ENCODE data around the gene CRHR1.

CRHR1 gene

GRCh38 chr17:45818041-45818440, 33.9 kb downstream of the CRHR1 start:
- no peak overlapping the region for H3K27ac ChIP-seq
- TF ChIP-seq ZFX (IDR thresholded peaks at IDR 0.05) = no peak
- no peak for TF ChIP-seq CTCF (conservative IDR thresholded peaks at IDR 0.05)

DNA sequence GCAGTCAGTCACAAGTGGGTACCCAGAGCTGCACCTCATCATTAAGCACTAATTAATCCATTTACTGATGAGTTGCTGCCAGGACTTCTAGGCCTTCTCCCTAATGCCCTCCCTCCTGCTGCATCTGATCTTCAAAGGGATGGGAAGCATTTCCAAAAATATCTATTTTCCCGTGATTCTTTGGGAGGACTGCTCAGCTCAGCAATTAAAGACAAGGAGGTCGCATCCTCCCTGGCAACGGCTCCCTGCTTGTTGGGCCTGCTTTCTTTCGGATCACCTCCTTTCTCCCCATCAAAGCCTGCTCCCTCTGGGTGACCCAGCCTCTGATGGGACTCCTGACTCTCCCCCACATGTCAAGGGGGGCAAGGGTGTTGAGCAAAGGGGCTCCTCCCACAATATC, 34.6 kb downstream of the CRHR1 start:
- no peak for TF ChIP-seq ZFX (IDR thresholded peaks at IDR 0.05)
- no peak for TF ChIP-seq CTCF (conservative IDR thresholded peaks at IDR 0.05)
- H3K27ac ChIP-seq = no peak overlapping the region

DNA sequence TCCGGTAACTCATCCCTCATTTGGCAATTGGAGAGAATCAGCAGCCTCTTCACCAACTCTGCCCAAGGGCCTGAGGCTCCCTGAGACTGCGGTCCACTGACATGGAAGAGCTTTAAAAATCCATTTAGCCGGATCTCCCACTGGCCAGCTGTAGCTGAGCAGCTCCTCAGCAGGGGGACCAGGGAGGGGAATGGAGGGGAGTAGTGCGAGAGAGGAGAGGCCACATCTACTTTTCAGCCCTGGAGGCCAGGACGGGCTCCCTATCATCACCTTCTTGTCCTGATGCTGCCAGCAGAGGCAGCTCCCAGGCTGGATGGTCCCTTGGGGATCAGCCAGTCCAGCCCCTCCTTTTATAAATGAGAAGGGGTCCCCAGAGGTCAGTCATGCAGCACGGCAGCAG, 35.5 kb downstream of the CRHR1 start:
- H3K27ac ChIP-seq = no peak overlapping the region
- no peak for TF ChIP-seq ZFX (IDR thresholded peaks at IDR 0.05)
- no peak for TF ChIP-seq CTCF (conservative IDR thresholded peaks at IDR 0.05)

DNA sequence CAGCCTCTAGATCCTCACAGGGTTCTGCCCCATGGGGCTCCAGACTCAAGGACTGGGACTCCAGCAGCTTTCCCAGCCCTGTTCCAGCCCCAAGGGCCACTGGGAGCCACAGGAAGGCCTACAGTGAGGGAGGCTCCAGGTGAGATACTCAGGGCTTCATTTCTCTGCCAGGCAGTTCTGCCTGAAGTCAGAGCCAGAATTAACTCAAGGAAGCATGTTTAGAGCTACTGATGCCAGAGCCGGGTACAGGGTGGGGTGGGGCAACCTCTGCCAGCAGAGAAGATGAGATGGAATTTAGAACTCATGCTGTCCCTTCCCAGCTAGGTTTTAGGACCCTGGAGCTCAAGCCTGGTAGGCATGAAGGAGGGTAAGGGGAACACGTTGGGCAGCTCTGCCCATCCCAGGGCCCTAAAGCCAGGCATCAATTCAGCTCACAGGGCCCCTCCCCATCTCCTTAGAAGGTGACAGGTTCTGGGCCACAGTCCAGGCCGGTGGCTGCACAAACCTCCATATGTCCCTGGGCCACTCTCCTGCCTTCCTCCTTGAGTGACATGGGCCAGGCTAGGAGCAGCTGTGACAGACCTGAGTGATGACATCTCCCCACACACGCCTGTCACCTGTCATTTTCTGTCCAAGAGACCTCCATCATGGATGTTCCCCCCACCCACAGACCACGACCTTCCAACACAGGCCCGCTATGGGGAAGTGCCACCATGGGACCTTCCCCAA, 36.1 kb downstream of the CRHR1 start:
- TF ChIP-seq ZFX (IDR thresholded peaks at IDR 0.05) = no peak

DNA sequence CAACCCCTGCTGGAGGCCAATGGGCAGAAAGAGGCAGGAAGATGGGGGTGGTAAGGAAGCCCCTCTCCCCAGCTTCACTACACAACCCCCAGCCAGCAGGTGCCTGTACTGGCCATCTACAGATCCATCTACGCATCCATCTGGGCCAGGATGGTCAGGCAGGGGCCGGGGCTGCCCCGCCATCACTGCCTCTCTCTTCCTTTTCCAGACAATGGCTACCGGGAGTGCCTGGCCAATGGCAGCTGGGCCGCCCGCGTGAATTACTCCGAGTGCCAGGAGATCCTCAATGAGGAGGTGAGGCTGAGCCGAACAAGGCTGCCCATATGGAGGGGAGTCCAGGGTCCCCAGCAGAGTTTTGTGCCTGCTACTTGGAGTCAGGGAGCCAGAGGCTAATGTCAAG, 37.0 kb downstream of the CRHR1 start:
- TF ChIP-seq CTCF (conservative IDR thresholded peaks at IDR 0.05) = no peak
- no peak for TF ChIP-seq ZFX (IDR thresholded peaks at IDR 0.05)
- no peak overlapping the region for H3K27ac ChIP-seq

More for the DNA sequence above, 36.1 kb downstream of the CRHR1 start:
- H3K27ac ChIP-seq = no peak overlapping the region

DNA sequence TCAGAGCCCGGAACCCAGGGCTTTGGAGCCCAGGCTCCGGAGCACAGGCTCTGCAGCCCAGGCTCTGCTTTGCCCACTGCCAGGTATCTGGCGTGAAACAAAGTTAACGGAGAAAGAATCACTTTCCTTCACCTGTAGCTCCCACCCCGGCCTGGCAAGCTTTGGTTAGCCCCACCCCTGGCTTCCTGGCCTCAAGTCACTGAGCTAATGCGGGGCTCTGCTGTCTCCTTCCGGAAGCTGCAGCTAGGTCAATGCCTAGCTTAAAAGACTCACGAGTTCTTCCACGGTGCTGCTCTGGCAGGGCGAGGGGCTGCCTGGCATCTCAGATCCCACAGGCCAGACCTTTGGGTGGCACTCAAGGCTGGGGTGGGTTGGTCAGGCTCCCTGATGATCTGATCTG, 39.5 kb downstream of the CRHR1 start:
- TF ChIP-seq ZFX (IDR thresholded peaks at IDR 0.05) = no peak
- no peak for TF ChIP-seq CTCF (conservative IDR thresholded peaks at IDR 0.05)
- H3K27ac ChIP-seq = no peak overlapping the region

GRCh38 chr17:45824475-45824874, 40.4 kb downstream of the CRHR1 start:
- no peak overlapping the region for H3K27ac ChIP-seq
- no peak for TF ChIP-seq CTCF (conservative IDR thresholded peaks at IDR 0.05)

DNA sequence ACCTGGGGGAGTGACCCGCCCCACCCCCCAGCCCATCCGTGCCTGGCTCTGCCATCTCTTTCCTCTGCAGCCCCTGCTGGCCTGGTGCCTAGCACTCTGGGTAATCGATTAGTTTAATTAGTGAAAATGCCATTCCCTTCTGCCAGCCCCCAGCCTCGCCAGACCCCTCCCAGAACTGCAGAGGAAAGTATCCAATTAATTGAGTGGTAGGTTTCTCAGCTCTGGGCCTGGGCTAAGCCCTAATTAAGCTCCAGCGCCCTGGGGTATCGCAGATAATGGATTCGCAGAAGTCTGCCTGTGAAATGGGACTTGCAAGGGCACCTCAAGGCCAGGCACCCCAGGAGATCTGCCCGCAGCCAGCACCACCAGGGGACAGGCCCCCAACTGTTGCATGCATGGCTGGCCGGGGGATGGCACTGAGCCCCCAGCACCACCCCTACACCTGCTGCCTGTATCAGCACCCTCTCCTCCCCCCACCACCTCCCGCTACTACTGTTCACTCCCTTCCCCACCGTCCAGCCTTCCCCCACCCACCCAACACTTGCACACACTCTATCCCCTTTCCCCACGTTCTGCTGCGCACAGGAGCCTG, 40.9 kb downstream of the CRHR1 start:
- no peak for TF ChIP-seq CTCF (conservative IDR thresholded peaks at IDR 0.05)
- TF ChIP-seq ZFX (IDR thresholded peaks at IDR 0.05) = no peak

More for the DNA sequence above, 40.9 kb downstream of the CRHR1 start:
- H3K27ac ChIP-seq = no peak overlapping the region

Measured in C4-2B (cell line).